GM19468 (cell line): Measurements from ENCODE around the gene NPLOC4.

Experiments used
- ATAC-seq: cut with Tn5 transposase; IDR thresholded peaks from one replicate; pipeline ENCODE4 v1.9.1; 2021; ENCODE audit warnings: mild to moderate bottlenecking, moderate library complexity, moderate number of reproducible peaks; ENCODE audit not compliant: unreplicated experiment; ENCODE audit errors: extremely low read depth

Gene NPLOC4

DNA sequence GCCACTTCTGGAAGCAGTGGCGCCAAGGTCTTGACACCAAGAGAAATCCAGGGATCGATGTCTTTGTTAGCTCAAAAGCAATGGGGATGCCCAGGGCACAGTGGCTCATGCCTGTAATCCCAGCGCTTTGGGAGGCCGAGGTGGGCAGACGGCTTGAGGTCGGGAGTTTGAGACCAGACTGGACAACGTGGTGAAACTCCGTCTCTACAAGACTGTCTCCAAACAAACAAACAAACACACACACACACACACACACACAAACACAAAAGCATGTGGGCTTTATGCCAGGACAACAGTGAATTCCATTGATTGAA, 62.3 kb downstream of the NPLOC4 start:
- no peak for ATAC-seq

- ATAC-seq = no peak
Measured at GRCh38 chr17:81573794-81574642, 62.9 kb downstream of the NPLOC4 start.

DNA sequence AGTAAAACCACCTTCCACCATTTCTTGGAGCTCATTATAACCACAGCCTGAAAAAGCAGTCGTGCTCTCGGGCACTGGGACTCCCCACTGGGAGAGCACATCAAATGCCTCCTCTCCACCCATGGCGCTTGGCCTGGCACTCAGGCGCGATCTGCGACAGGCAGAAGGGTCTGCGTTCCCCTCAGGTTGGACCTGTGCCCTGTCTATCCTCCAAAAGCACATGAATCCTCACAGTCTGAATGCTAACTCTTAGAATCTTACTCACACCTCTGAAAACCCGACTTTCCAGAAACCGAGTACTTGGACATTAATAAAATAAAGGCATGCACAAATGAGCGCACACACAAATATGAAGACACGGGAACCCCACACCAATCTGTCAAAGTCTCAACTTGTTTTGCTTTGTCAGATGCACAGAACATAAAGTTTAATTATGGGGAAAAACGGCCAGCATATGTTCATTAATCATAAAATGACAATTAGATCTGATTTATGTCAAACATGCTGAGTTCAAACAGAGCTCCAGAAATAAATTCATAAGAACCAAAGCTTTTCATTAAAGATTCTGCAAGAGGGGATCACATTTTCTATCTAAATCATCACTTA, 64.2 kb downstream of the NPLOC4 start:
- ATAC-seq = no peak

GRCh38 chr17:81570964-81571363, 65.9 kb downstream of the NPLOC4 start:
- no peak for ATAC-seq

- ATAC-seq = no peak
Measured at GRCh38 chr17:81569986-81570514, 66.9 kb downstream of the NPLOC4 start.

DNA sequence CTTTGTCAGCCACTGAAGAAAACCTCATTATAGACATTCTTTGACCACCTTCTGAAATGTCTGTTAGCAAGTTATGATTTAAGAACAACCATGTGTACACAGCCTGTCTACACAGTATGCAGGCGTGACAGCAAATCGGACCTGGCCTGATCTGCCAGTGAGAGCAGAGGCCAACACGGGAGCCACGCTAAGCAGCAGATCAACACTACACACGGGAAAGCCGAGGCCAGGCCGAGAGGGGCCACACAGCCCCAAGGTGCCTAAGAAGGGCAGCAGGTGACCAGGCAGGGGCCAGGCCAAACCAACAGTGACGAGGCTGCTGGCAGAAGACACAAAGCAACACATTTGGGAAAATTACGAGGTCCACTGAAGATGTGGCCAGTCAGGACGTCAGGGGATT, 68.5 kb downstream of the NPLOC4 start:
- no peak for ATAC-seq

DNA sequence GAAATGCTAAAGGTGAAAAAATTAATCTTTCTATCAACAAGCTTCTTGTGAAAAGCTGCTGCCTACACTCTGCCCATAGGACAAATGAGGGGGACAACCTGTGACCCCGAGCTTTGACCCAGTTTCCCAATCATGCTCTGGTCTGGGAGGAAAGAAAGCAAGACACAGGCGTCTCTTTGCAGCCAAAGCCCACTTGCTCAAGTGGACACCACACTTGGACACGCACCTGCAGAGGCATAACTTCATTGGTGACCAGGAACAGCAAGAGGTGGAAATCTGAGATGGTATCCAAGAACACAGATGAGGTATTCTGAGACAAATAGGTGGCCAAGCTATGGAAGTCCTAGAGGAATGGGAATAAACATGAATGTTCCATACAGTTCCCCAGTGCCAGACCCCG, 69.7 kb downstream of the NPLOC4 start:
- no peak for ATAC-seq

GRCh38 chr17:81566461-81567126, 70.3 kb downstream of the NPLOC4 start:
- ATAC-seq = no peak

GRCh38 chr17:81565231-81565630, 71.7 kb downstream of the NPLOC4 start:
- ATAC-seq = no peak

- ATAC-seq = no peak
Measured at GRCh38 chr17:81564778-81565177, 72.1 kb downstream of the NPLOC4 start.

DNA sequence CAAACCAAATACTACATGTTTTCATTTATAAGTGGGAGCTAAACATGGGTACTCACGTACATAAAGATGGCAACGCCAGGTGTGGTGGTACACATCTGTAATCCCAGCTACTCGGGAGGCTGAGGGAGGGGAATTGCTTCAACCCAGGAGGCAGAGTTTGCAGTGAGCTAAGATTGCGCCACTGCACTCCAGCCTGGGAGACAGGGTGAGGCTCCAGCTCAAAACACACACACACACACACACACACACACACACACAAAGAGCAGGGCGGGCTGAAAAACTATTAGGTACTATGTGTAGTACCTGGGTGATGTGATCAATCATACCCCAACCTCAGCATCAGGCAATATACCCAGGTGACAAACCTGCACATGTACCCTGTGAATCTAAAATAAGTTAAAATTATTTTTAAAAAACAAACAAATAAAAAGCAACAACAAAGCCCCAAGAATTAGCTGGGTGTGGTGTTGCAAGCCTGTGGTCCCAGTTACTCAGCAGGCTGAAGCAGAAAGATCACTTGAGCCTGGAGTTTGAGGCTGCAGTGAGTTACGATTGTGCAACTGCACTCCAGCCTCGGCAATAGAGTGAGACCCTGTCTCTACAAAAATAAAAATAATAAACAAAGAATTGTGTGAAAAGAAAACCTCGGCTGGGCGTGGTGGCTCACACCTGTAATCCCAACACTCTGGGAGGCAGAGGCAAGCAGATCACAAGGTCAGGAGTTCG, 72.9 kb downstream of the NPLOC4 start:
- no peak for ATAC-seq

GRCh38 chr17:81561494-81561885, 75.4 kb downstream of the NPLOC4 start:
- no peak for ATAC-seq

DNA sequence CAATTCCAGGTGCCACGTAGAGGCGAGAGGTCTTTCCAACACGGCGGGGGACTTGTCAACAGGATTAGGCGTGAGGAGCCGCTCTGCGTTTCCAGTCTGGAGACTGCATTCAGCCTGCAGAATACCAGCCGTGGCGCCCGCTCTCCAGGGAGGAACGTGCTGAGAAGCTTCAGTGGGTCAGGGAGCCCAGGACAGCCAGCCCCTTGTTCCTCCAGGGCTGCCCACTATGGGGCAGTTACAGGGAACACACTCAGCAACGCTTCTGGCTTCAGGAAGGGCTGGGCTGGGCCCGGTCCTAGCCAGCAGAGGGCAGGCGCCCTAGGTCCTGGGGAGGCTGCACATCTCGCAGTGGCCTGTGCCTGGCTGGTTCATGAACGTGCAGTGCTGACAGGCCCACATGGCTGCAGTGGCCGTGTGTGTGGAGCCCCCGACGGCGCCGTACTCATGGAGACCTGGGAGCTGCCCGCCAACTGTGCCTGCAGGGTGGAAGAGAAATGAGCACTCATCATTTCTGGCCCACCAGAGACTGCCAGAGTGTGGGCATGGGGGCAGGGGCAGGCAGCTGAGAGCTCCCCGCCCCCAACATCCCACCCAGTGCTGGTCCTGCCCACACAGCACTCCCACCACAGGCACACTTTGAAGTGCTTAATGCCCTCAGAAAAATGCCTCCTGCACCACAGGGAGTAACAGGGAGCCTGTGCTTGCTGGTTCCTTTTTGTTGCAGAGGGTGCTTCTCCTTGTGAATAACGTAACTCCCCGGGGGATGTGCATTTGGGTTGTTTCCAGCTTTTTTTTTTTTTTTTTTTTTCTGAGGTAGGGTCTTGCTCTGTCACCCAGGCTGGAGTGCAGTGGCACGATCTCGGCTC, 77.7 kb downstream of the NPLOC4 start:
- ATAC-seq = no peak

DNA sequence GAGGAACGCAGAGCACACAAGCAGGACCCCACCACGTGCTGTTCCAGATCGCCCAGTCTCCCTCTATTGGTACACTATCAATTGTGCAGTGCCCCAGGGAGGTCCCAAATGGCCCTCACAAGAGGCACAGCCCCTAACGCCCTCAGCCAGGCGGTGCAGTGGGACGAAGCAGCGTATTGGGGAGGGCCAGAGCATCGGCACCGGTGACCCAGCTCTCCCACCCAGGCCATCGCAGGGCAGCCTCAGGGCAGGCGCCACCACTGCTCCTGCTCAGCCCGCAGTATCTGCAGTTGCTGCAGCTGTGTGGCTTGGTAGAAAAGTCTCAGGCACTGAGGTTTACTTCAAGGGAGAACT, 78.8 kb downstream of the NPLOC4 start:
- no peak for ATAC-seq

DNA sequence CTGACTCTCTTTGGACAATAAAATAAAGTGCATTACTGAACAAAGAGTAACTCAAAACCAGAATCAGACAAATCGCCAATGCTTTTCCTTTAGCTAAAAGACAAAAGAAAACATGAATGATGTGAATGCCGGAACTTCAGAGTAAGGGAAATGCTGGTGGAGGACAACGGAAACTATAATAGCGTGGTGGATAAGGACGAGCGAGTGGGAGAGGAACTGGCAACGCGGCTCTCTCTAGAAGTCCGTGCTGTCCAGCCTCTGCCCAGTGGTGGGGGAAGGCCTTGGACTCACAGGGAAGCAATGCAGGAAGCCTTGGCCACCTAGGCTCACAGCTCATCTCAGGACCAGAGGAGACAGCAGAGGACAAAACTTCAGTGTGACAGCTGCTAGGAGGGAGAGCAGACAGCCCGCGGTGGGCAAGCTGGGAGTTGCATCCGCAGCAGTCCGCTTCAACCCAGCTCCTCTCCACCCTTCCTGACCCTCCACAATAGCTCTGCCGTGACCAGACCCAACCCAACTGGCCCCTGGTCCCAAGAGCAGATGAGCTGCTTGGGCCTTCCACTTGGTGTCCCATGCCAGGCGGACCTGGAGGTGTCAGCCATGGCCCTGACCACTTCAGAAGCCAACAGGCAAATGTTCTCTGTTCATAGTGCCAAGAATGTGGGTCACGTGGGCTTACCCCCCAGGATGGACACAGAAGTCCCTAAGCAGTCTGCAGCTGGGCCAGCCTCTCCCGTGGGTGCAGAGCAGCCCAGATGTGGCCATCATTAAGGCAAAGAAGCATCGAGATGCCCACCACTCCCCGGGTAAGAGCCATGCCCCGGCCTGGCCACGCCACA, 79.4 kb downstream of the NPLOC4 start:
- ATAC-seq = no peak

DNA sequence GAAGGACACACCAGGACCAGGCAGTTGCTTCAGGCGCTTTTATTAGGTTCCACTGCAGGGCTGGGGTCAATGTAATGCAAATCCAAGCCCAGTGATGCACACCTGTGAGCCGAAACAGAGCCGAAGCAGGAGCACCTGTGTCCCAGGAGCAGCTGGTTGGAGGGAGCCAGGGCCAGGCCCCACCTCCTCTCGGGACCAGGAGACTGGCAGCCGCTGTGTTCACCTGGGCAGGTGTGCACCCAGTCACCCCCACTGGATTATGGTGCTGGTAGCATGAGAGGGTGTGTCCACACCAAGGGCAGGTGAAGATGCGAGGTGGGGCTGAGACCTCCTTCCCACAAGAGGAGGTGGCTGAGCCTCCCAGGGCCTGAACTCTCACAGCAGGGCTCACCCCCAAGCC, 80.0 kb downstream of the NPLOC4 start:
- no peak for ATAC-seq

- ATAC-seq = no peak
Measured at GRCh38 chr17:81556175-81556691, 80.7 kb downstream of the NPLOC4 start.

- ATAC-seq = no peak
Measured at GRCh38 chr17:81553616-81554181, 83.2 kb downstream of the NPLOC4 start.
